DOHH2 (cell line): ENCODE data around the gene LILRB5.
"Not testable (repeated sequence)": the region's sequence is repeated elsewhere in the genome, so short reads cannot be mapped to it uniquely, and the experiment has no call there.

Experiments used
- H3F3A ChIP-seq: fragments of 200-600 bp; sonication (generic), shearing (Covaris generic); 2 replicates; pipeline ENCODE4 v1.6.0; 2016; ENCODE audit warnings: antibody characterized with exemption, mild to moderate bottlenecking; ENCODE audit not compliant: control insufficient read depth, insufficient read depth
- H3K27ac ChIP-seq: fragments of 200-600 bp; sonication (generic); 2 replicates; pipeline ENCODE4 v1.5.1; 2014; ENCODE audit warnings: low read depth, mild to moderate bottlenecking, low read length, moderate library complexity
- H3K27me3 ChIP-seq: fragments of 200-600 bp; sonication (generic); 2 replicates; pipeline ENCODE4 v1.6.1; 2014; ENCODE audit warnings: mild to moderate bottlenecking, low read length, mixed read lengths; ENCODE audit not compliant: control insufficient read depth
- H3K36me3 ChIP-seq: fragments of 200-600 bp; sonication (generic); 2 replicates; pipeline ENCODE4 v1.6.1; 2014; ENCODE audit warnings: mild to moderate bottlenecking, low read length, moderate library complexity, mixed read lengths; ENCODE audit not compliant: control insufficient read depth
- H3K4me1 ChIP-seq: fragments of 200-600 bp; sonication (generic); 2 replicates; pipeline ENCODE4 v1.6.1; 2014; ENCODE audit warnings: mild to moderate bottlenecking, low read length, mixed read lengths; ENCODE audit not compliant: control insufficient read depth
- H3K4me2 ChIP-seq: fragments of 200-600 bp; sonication (generic); 2 replicates; pipeline ENCODE4 v1.6.0; 2014; ENCODE audit warnings: mild to moderate bottlenecking, low read length, moderate library complexity
- H3K4me3 ChIP-seq: fragments of 200-600 bp; sonication (generic); 2 replicates; pipeline ENCODE4 v1.5.1; 2014; ENCODE audit warnings: mild to moderate bottlenecking, low read length, mixed read lengths
- H3K79me2 ChIP-seq: fragments of 200-600 bp; sonication (generic); 2 replicates; pipeline ENCODE4 v1.6.1; 2014; ENCODE audit warnings: mild to moderate bottlenecking, low read length, mixed read lengths; ENCODE audit not compliant: control insufficient read depth
- H3K9me2 ChIP-seq: fragments of 200-600 bp; sonication (generic); replicated peaks from 2 replicates; pipeline ENCODE4 v1.6.1; 2014; ENCODE audit warnings: mild to moderate bottlenecking, low read length, mixed read lengths; ENCODE audit not compliant: control insufficient read depth
- H3K9me3 ChIP-seq: fragments of 200-600 bp; sonication (generic); 2 replicates; pipeline ENCODE4 v1.6.1; 2014; ENCODE audit warnings: antibody characterized with exemption, low read length, mixed read lengths; ENCODE audit not compliant: control insufficient read depth, insufficient read depth
- H4K20me1 ChIP-seq: fragments of 200-600 bp; sonication (generic); 2 replicates; pipeline ENCODE4 v1.6.0; 2014; ENCODE audit warnings: low read depth, mild to moderate bottlenecking, antibody characterized with exemption, low read length, moderate library complexity; ENCODE audit not compliant: control insufficient read depth, insufficient read depth
- EZH2phosphoT487 ChIP-seq: fragments of 200-600 bp; sonication (generic); IDR thresholded peaks from 2 replicates; pipeline ENCODE4 v1.6.1; 2017; ENCODE audit warnings: borderline replicate concordance, mild to moderate bottlenecking, antibody characterized with exemption, low read length, moderate library complexity, mixed read lengths
- TF ChIP-seq, protein P1 (sequence below): fragments of 200-600 bp; sonication (generic); IDR thresholded peaks from one replicate; pipeline ENCODE4 v1.5.1; 2014; ENCODE audit warnings: antibody characterized with exemption, mild to moderate bottlenecking, low read depth, low read length; ENCODE audit not compliant: poor library complexity, severe bottlenecking

LILRB5 gene

DNA sequence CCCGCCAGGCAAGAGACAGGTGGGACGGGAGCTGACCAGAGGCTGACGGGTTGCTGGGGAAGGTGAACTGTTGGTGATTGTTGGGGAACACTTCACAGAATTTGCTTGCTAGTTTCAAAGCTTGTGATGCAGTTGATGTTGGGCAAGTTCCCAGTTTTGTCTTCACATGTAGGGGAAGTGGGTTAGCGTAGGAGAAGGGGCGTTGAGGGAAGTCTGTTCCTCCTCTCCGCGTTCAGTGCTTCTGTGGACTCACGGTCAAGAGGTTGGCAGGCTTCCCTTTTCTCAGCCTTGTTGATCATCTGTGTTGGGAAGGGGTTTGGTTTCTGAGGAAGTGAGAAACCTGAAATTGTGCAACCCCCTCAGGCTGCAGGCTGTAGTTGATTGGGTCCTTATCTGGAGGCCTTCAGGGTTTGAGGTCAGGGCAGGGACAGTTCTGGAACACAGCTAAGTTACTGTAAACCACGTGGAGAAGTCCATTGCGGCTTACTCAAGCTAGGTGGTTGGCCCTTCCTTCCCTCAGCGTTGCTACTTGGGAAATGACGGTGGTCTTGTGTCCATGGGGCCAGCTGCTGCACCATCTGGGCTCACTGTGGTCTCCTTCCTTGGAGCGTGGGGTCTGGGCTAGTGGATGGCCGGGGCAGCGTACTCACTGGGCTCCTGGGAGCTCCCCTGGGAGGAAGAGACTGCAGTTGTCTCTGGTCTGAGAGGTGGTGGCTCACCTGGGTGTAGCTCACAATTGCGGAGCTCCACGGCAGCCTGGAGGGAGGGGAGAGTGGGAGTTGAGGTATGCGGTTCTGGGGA lies 48.9 kb downstream of the LILRB5 start:
- peaks cover 30% of the 10 kb centered on the region for H3K4me1 ChIP-seq
- TF ChIP-seq, protein P1, sequence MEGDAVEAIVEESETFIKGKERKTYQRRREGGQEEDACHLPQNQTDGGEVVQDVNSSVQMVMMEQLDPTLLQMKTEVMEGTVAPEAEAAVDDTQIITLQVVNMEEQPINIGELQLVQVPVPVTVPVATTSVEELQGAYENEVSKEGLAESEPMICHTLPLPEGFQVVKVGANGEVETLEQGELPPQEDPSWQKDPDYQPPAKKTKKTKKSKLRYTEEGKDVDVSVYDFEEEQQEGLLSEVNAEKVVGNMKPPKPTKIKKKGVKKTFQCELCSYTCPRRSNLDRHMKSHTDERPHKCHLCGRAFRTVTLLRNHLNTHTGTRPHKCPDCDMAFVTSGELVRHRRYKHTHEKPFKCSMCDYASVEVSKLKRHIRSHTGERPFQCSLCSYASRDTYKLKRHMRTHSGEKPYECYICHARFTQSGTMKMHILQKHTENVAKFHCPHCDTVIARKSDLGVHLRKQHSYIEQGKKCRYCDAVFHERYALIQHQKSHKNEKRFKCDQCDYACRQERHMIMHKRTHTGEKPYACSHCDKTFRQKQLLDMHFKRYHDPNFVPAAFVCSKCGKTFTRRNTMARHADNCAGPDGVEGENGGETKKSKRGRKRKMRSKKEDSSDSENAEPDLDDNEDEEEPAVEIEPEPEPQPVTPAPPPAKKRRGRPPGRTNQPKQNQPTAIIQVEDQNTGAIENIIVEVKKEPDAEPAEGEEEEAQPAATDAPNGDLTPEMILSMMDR: no peak
- TF ChIP-seq EZH2phosphoT487: no peak
- H3K36me3 ChIP-seq: peaks cover 68% of the 10 kb centered on the region
- no peak overlapping the region for H3K4me2 ChIP-seq
- peaks cover 65% of the 10 kb centered on the region for H3F3A ChIP-seq
- peaks cover 31% of the 10 kb centered on the region for H4K20me1 ChIP-seq
- H3K79me2 ChIP-seq: peaks cover 52% of the 10 kb centered on the region
- H3K9me2 ChIP-seq: no peaks in the 10 kb centered on the region
- H3K4me3 ChIP-seq: no peak overlapping the region
- no peak overlapping the region for H3K27ac ChIP-seq
- H3K9me3 ChIP-seq: no peaks in the 10 kb centered on the region
- H3K27me3 ChIP-seq: no peaks in the 10 kb centered on the region

DNA sequence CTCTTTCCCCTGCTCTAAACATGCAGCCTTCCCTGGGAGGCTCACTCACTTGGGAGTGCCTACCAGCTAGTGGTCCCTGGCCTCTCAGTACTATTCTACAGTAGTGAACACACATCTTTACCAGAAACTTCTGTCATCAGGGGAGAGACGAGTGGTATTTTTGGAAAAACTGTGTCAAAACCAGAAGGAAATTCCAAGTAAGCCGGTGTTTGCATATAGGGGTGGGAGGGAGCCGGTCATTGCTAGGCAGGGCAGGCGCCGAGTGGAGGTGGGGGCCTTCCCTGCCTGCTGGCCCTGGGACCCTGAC lies 49.4 kb downstream of the LILRB5 start:
- peaks cover 57% of the 10 kb centered on the region for H3K79me2 ChIP-seq
- H3K4me1 ChIP-seq: peaks cover 36% of the 10 kb centered on the region
- no peak overlapping the region for H3K27ac ChIP-seq
- H3K9me2 ChIP-seq: no peaks in the 10 kb centered on the region
- H3K36me3 ChIP-seq: peaks cover 74% of the 10 kb centered on the region
- no peak overlapping the region for H3K4me3 ChIP-seq
- H3K27me3 ChIP-seq: no peaks in the 10 kb centered on the region
- H3K4me2 ChIP-seq: no peak overlapping the region
- H3F3A ChIP-seq: peaks cover 70% of the 10 kb centered on the region
- TF ChIP-seq, protein P1: no peak
- no peak for TF ChIP-seq EZH2phosphoT487
- H4K20me1 ChIP-seq: peaks cover 37% of the 10 kb centered on the region
- H3K9me3 ChIP-seq: no peaks in the 10 kb centered on the region

DNA sequence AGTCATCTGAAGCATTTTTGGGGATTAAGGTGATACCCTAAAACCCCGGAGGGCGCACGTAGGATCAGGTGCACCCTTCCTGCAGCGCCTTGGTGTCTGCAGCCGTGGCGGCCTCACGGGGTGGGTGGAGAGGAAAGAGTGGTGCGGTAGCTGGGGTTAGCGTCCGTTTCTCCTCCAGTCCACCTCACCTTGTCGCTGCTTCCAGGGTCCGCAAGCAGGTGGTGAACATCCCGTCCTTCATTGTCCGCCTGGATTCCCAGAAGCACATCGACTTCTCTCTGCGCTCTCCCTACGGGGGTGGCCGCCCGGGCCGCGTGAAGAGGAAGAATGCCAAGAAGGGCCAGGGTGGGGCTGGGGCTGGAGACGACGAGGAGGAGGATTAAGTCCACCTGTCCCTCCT lies 49.9 kb downstream of the LILRB5 start:
- Histone ChIP-seq H4K20me1 (peaks cover 41% of the 10 kb centered on the region), H3F3A (peaks cover 74% of the 10 kb centered on the region), H3K79me2 (peaks cover 62% of the 10 kb centered on the region), H3K4me1 (peaks cover 40% of the 10 kb centered on the region), H3K4me2 (peak overlapping the region; percentile 8; the same call in 1 of the 2 replicates), H3K36me3 (peaks cover 78% of the 10 kb centered on the region)
- not testable (repeated sequence) for H3K27ac ChIP-seq, H3K9me2 ChIP-seq, H3K4me3 ChIP-seq, H3K27me3 ChIP-seq, H3K9me3 ChIP-seq

DNA sequence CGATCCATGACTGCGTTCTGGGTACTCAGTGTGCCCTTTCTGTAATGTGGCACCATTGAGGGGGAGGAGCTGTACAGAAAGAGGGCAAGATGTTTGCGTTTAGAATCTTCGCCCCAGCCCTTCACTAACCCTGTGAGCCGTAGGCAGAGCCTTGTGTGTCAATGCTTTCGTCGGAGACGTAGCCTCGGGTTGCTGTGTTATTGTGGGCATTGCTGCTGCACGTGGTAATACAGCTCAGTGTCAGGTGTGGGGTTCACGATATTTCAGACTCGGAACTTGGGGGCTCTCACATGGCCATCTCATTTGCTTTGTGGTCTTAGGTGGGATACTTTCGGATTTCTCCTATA lies 50.3 kb downstream of the LILRB5 start:
- Histone ChIP-seq H3K4me3 (no peak overlapping the region), H3K9me3 (no peaks in the 10 kb centered on the region), H3K27ac (no peak overlapping the region), H3K4me1 (peaks cover 44% of the 10 kb centered on the region), H3K9me2 (no peaks in the 10 kb centered on the region), H4K20me1 (peaks cover 45% of the 10 kb centered on the region), H3K79me2 (peaks cover 66% of the 10 kb centered on the region), H3K27me3 (no peaks in the 10 kb centered on the region), H3K36me3 (peaks cover 82% of the 10 kb centered on the region), H3F3A (peaks cover 78% of the 10 kb centered on the region), H3K4me2 (peak overlapping the region; percentile 8; the same call in 1 of the 2 replicates)
- no peak for TF ChIP-seq EZH2phosphoT487
- TF ChIP-seq, protein P1: no peak
